SH-SY5Y (cell line): Measurements from ENCODE around the gene PTPRT.

Experiments
- GATA2 ChIP-seq: IDR thresholded peaks from 2 replicates; pipeline ENCODE4 v1.6.1; 2011; ENCODE audit warnings: mild to moderate bottlenecking, low read depth, low read length
- GATA3 ChIP-seq: IDR thresholded peaks from 2 replicates; pipeline ENCODE4 v1.6.1; 2011; ENCODE audit warnings: low read depth, mild to moderate bottlenecking, low read length, moderate library complexity

The PTPRT gene

GRCh38 chr20:42370075-42370474, 819.6 kb downstream of the PTPRT start:
- TF ChIP-seq GATA3 = no peak
- TF ChIP-seq GATA2 = no peak

- TF ChIP-seq GATA2 = no peak
- TF ChIP-seq GATA3 = no peak
These were observed 820.8 kb downstream of the PTPRT start for GRCh38 chr20:42368910-42369309.

GRCh38 chr20:42366626-42367025, 823.1 kb downstream of the PTPRT start:
- no peak for TF ChIP-seq GATA3
- TF ChIP-seq GATA2 = no peak

- TF ChIP-seq GATA3 = no peak
- no peak for TF ChIP-seq GATA2
These were observed 825.3 kb downstream of the PTPRT start for GRCh38 chr20:42364446-42364845.

- TF ChIP-seq GATA2 (no peak), GATA3 (no peak)
These were observed 828.2 kb downstream of the PTPRT start for GRCh38 chr20:42361402-42361970.

- TF ChIP-seq GATA2 (no peak), GATA3 (no peak)
These were observed 829.1 kb downstream of the PTPRT start for GRCh38 chr20:42360621-42361020.

GRCh38 chr20:42359617-42360016, 830.1 kb downstream of the PTPRT start:
- no peak for TF ChIP-seq GATA2

GRCh38 chr20:42352096-42352495, 837.6 kb downstream of the PTPRT start:
- TF ChIP-seq GATA3 = no peak
- no peak for TF ChIP-seq GATA2

GRCh38 chr20:42350521-42350920, 839.2 kb downstream of the PTPRT start:
- no peak for TF ChIP-seq GATA3
- no peak for TF ChIP-seq GATA2

- TF ChIP-seq GATA2 = no peak
- no peak for TF ChIP-seq GATA3
These were observed 843.2 kb downstream of the PTPRT start for GRCh38 chr20:42346189-42347170.

- no peak for TF ChIP-seq GATA3
- TF ChIP-seq GATA2 = no peak
These were observed 848.1 kb downstream of the PTPRT start for GRCh38 chr20:42341654-42342053.

GRCh38 chr20:42340368-42340767, 849.3 kb downstream of the PTPRT start:
- TF ChIP-seq GATA2 (no peak), GATA3 (no peak)

GRCh38 chr20:42338294-42339201, 851.2 kb downstream of the PTPRT start:
- no peak for TF ChIP-seq GATA2
- no peak for TF ChIP-seq GATA3

GRCh38 chr20:42336576-42336975, 853.1 kb downstream of the PTPRT start:
- TF ChIP-seq GATA3 = no peak
- TF ChIP-seq GATA2 = no peak
